Measurements from ENCODE around the gene CHCHD3. TPM values are rescaled to one million over a fixed set of nuclear protein-coding genes. Genes with fewer than 3 reads are reported as not detected.

CHCHD3 gene
- total RNA-seq, 4 donors from 2014 or later: 54.0 to 88.6 (median 61.3) TPM

DNA sequence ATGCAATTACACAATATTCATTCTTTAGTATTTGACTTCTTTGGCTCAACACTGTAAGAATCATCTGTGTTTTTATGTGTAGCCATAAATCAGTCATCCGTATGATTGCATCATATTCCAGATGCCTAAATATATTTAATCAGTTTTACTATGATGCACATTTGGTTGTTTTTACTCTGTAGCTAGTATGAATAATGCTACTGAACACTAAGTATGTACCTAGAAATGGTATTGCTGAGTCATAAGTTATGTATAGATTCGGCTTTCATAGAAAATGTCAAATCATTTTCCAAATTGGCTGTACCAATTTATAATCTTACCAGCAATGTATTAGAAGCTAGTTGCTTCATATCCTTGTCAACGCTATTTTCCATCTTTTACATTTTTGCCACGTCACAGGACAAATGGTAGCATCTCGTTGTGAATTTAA, 308.3 kb downstream of the CHCHD3 start:
- Histone ChIP-seq H3K27me3 (peaks cover 4% of the 10 kb centered on the region), H3K27ac (no peak overlapping the region), H3K36me3 (no peaks in the 10 kb centered on the region), H3K4me1 (no peaks in the 10 kb centered on the region), H3K9me3 (peaks cover 0 to 17% (median 0%) of the 10 kb centered on the region in 3 donors), H3K4me3 (no peak overlapping the region)
- no peak for ATAC-seq
- 77 to 78% methylated on average over 5 of the region's 5 CpGs for WGBS, 2 donors (ENCODE audit: low coverage in 1 of 2)
- TF ChIP-seq POLR2A (IDR thresholded peaks at IDR 0.05) (no peak), EP300 (IDR thresholded peaks at IDR 0.05) (no peak), POLR2AphosphoS5 (IDR thresholded peaks at IDR 0.05) (no peak)
- TF ChIP-seq, protein P1, sequence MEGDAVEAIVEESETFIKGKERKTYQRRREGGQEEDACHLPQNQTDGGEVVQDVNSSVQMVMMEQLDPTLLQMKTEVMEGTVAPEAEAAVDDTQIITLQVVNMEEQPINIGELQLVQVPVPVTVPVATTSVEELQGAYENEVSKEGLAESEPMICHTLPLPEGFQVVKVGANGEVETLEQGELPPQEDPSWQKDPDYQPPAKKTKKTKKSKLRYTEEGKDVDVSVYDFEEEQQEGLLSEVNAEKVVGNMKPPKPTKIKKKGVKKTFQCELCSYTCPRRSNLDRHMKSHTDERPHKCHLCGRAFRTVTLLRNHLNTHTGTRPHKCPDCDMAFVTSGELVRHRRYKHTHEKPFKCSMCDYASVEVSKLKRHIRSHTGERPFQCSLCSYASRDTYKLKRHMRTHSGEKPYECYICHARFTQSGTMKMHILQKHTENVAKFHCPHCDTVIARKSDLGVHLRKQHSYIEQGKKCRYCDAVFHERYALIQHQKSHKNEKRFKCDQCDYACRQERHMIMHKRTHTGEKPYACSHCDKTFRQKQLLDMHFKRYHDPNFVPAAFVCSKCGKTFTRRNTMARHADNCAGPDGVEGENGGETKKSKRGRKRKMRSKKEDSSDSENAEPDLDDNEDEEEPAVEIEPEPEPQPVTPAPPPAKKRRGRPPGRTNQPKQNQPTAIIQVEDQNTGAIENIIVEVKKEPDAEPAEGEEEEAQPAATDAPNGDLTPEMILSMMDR (IDR thresholded peaks at IDR 0.05): no peak

DNA sequence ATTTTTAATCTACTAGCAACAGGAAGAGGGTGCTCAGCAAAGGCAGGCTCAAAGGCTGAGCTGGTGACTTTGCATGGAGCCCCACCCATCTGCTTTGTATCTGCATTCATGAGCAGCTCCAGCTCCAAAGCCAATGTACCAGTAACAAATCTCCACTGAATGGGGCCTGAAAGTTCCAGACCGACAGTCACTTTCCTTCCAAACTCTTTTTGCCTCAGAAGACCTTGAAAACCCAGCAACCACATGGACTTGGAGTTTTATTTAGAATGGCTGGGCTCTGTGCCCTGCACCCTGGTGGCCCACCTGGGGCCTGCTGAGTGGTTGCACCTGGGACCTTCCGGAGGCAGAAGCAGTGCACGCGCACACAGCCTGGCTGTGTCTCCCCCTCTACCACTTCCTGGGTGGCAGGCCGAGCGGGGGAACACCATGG, 310.6 kb downstream of the CHCHD3 start:
- ATAC-seq: no peak
- WGBS, 2 donors (ENCODE audit: low coverage in 1 of 2): 42 to 83% methylated on average over 1 to 3 of the region's 6 CpGs
- Histone ChIP-seq H3K36me3 (no peaks in the 10 kb centered on the region), H3K4me1 (no peaks in the 10 kb centered on the region), H3K27ac (no peak overlapping the region), H3K27me3 (peaks cover 3% of the 10 kb centered on the region), H3K4me3 (no peak overlapping the region), H3K9me3 (peaks cover 0 to 19% (median 0%) of the 10 kb centered on the region in 3 donors)
- TF ChIP-seq, protein P1 (IDR thresholded peaks at IDR 0.05): no peak
- TF ChIP-seq POLR2AphosphoS5 (IDR thresholded peaks at IDR 0.05) (no peak), POLR2A (IDR thresholded peaks at IDR 0.05) (no peak), EP300 (IDR thresholded peaks at IDR 0.05) (no peak)

GRCh38 chr7:132770055-132770454, 311.8 kb downstream of the CHCHD3 start:
- no peak for TF ChIP-seq EP300 (IDR thresholded peaks at IDR 0.05)
- TF ChIP-seq, protein P1 (IDR thresholded peaks at IDR 0.05): no peak
- no peak for TF ChIP-seq POLR2AphosphoS5 (IDR thresholded peaks at IDR 0.05)
- TF ChIP-seq POLR2A (IDR thresholded peaks at IDR 0.05): no peak
- WGBS, 2 donors (ENCODE audit: low coverage in 1 of 2): 100% methylated on average over 2 of the region's 2 CpGs
- H3K27me3 ChIP-seq: no peaks in the 10 kb centered on the region
- no peaks in the 10 kb centered on the region for H3K36me3 ChIP-seq
- ATAC-seq: no peak
- H3K9me3 ChIP-seq: peaks cover 0 to 19% (median 0%) of the 10 kb centered on the region in 3 donors
- H3K4me1 ChIP-seq: no peaks in the 10 kb centered on the region
- H3K4me3 ChIP-seq: no peak overlapping the region
- no peak overlapping the region for H3K27ac ChIP-seq

DNA sequence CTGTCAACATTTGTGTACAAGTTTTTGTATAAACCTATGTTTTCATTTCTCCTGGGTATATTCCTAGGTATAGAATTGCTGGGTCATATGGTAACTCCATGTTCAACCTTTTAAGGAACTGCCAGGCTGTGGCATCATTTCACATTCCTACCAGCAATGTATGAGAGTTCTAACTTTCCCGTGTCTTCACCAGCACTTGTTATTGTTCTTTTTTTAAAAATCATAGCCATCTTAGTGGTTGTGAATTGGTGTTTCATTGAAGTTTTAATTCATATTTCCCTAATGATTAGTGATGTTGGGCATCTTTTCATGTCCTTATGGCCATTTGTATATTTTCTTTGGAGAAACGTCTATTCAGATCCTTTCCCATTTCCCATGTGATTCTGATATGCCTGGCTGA, 312.6 kb downstream of the CHCHD3 start:
- Histone ChIP-seq H3K27ac (no peak overlapping the region), H3K27me3 (no peaks in the 10 kb centered on the region), H3K4me3 (no peak overlapping the region), H3K36me3 (no peaks in the 10 kb centered on the region), H3K4me1 (no peaks in the 10 kb centered on the region), H3K9me3 (peaks cover 0 to 19% (median 0%) of the 10 kb centered on the region in 3 donors)
- ATAC-seq: no peak
- WGBS, 2 donors (ENCODE audit: low coverage in 1 of 2): 92 to 100% methylated on average over 1 to 2 of the region's 2 CpGs
- TF ChIP-seq EP300 (IDR thresholded peaks at IDR 0.05) (no peak), POLR2A (IDR thresholded peaks at IDR 0.05) (no peak), POLR2AphosphoS5 (IDR thresholded peaks at IDR 0.05) (no peak)
- TF ChIP-seq, protein P1 (IDR thresholded peaks at IDR 0.05): no peak

DNA sequence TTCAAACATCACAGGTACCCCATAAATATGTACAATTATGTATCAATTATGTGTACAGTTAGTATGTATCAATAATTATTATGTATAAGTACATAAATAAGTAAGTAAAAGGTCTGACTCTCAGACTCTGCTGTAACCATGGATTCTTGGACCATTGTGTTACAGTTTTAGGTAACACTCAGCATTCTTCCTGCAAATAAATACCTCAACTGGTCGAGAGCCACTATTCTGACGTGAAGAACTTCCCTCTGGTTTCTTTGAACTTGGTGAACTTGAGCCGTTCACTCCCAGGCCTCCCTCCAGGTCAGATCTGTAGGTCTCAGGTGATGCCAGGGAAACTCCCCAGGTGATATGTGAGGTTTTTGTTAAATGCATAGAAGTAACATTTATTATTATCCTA, 313.8 kb downstream of the CHCHD3 start:
- H3K4me1 ChIP-seq: no peaks in the 10 kb centered on the region
- H3K36me3 ChIP-seq: no peaks in the 10 kb centered on the region
- no peak overlapping the region for H3K27ac ChIP-seq
- no peak overlapping the region for H3K4me3 ChIP-seq
- ATAC-seq: no peak
- peaks cover 0 to 19% (median 0%) of the 10 kb centered on the region in 3 donors for H3K9me3 ChIP-seq
- 84 to 93% methylated on average over 3 of the region's 3 CpGs for whole genome bisulfite sequencing, 2 donors (ENCODE audit: low coverage in 1 of 2)
- TF ChIP-seq POLR2AphosphoS5 (IDR thresholded peaks at IDR 0.05) (no peak), POLR2A (IDR thresholded peaks at IDR 0.05) (no peak), EP300 (IDR thresholded peaks at IDR 0.05) (no peak)
- TF ChIP-seq, protein P1 (IDR thresholded peaks at IDR 0.05): no peak
- no peaks in the 10 kb centered on the region for H3K27me3 ChIP-seq
